ENCODE measurements around the gene CROCC. TPM values are rescaled to one million over a fixed set of nuclear protein-coding genes. Genes with fewer than 3 reads are reported as not detected.

The CROCC gene
- total RNA-seq, 2 donors from 2014 or later = 6.9 to 21.6 TPM

- DNase-seq = peak; percentile 35
- no peak overlapping the region for H3K27ac ChIP-seq
- H3K4me3 ChIP-seq = peak overlapping the region; percentile 95
- no peaks in the 10 kb centered on the region for H3K36me3 ChIP-seq
- H3K9me3 ChIP-seq = no peaks in the 10 kb centered on the region
- no peak for TF ChIP-seq CTCF (IDR thresholded peaks at IDR 0.05)
- H3K4me1 ChIP-seq = peaks cover 10% of the 10 kb centered on the region
- no peaks in the 10 kb centered on the region for H3K27me3 ChIP-seq
- peak overlapping the region; percentile 77 to 84 for H3K9ac ChIP-seq (ENCODE audit: low read depth in 2 of 2, low read length in 2 of 2)
- intact Hi-C loops (cut with DNase I) = no loop called here
Observed at GRCh38 chr1:17011092-17011438, 89.3 kb downstream of the CROCC start.

- Histone ChIP-seq H3K4me3 (peak within 1 kb of the TSS; percentile 95), H3K27me3 (no peaks in the 10 kb centered on the region), H3K9ac (ENCODE audit: low read depth in 2 of 2, low read length in 2 of 2) (peak within 1 kb of the TSS; percentile 77 to 84), H3K36me3 (no peaks in the 10 kb centered on the region), H3K9me3 (no peaks in the 10 kb centered on the region), H3K27ac (no peak within 1 kb of the TSS), H3K4me1 (peaks cover 10% of the 10 kb centered on the region)
- intact Hi-C loops (cut with DNase I) = no loop called here
- no peak for TF ChIP-seq CTCF (IDR thresholded peaks at IDR 0.05)
- peak; percentile 87 for DNase-seq
Observed at GRCh38 chr1:17011439-17012307, 89.9 kb downstream of the CROCC start, which contains the start of gene ATP13A2. ATP13A2 (minus strand) TSS chr1:17011928; CDS start chr1:17011738, 190 bp downstream.

DNA sequence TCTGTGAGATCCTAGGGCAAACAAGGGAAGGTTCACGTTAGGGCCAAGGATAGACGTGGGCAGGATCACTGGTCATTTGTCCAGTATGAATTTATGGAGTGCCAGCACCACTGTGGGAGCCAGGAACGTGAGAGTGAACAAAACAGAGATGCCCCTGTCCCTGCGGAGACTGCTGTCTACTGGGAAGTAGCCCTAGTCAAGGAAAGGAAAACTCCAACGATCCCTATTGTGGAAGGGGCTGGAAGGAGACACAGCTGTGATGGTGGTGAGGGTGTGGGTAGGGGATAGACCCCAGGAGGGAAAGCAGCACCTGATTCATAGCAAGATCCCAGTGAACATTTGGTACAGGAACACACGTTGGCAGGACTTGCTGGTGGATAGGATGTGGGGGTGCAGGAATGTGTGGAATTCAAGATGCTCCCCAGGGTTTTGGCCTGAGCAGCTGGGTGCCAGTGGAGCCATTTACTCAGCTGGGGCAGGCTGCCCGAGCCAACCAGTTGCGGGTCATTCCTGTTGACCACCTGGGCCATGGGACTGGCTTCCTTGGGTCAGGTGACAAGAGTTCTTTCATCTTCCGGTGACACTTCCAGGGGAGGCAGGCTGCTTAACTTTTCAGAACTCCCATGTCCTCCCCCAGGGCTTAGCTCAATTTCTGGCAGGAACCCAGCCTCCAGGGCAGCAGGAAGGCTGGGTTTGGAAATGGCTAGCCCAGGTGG is 91.2 kb downstream of the CROCC start:
- no peak overlapping the region for H3K9ac ChIP-seq (ENCODE audit: low read depth in 2 of 2, low read length in 2 of 2)
- no peaks in the 10 kb centered on the region for H3K9me3 ChIP-seq
- intact Hi-C loops (cut with DNase I) = no loop called here
- no peak for DNase-seq
- no peaks in the 10 kb centered on the region for H3K36me3 ChIP-seq
- H3K27ac ChIP-seq = no peak overlapping the region
- H3K4me1 ChIP-seq = peaks cover 10% of the 10 kb centered on the region
- no peaks in the 10 kb centered on the region for H3K27me3 ChIP-seq
- no peak overlapping the region for H3K4me3 ChIP-seq
- no peak for TF ChIP-seq CTCF (IDR thresholded peaks at IDR 0.05)

- intact Hi-C loops (cut with DNase I) = no loop called here
- Histone ChIP-seq H3K36me3 (peaks cover 2% of the 10 kb centered on the region), H3K4me1 (peaks cover 10% of the 10 kb centered on the region), H3K27ac (no peak overlapping the region), H3K27me3 (no peaks in the 10 kb centered on the region), H3K9me3 (no peaks in the 10 kb centered on the region), H3K4me3 (no peak overlapping the region), H3K9ac (ENCODE audit: low read depth in 2 of 2, low read length in 2 of 2) (no peak overlapping the region)
- TF ChIP-seq CTCF (IDR thresholded peaks at IDR 0.05) = no peak
- no peak for DNase-seq
Observed at GRCh38 chr1:17013491-17014320, 92.0 kb downstream of the CROCC start.
